ENCODE measurements around the gene KRTAP10-2. TPM values are rescaled to one million over a fixed set of nuclear protein-coding genes. Genes with fewer than 3 reads are reported as not detected.
"Not testable (repeated sequence)": the region's sequence is repeated elsewhere in the genome, so short reads cannot be mapped to it uniquely, and the experiment has no call there.

The KRTAP10-2 gene
- total and polyA plus RNA-seq, 7 donors, result not detected

DNA sequence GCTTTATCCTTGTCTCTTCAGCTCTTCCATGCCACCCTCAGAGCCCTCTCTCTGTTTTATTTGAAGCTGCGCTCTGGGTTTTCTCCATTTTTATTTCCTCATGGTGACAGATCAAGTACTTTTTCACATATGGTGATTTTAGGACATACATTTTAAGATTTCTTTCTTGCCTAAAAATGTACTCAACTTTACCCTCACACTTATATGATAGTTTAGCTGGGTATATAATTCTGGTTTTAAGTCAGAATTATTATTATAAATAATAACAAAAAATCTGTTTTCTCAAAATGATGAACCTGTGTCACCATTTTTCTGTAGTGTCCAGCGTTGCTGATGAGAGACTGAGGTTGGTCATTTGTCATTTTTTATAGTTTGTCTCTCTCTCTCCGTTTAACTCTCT lies 29.9 kb upstream of the KRTAP10-2 start:
- H3K36me3 ChIP-seq (ENCODE audit: insufficient read depth in 1 of 2, low read depth in 1 of 2), result no peaks in the 10 kb centered on the region
- DNase-seq (no peak), ATAC-seq (no peak)
- TF ChIP-seq, protein P1, sequence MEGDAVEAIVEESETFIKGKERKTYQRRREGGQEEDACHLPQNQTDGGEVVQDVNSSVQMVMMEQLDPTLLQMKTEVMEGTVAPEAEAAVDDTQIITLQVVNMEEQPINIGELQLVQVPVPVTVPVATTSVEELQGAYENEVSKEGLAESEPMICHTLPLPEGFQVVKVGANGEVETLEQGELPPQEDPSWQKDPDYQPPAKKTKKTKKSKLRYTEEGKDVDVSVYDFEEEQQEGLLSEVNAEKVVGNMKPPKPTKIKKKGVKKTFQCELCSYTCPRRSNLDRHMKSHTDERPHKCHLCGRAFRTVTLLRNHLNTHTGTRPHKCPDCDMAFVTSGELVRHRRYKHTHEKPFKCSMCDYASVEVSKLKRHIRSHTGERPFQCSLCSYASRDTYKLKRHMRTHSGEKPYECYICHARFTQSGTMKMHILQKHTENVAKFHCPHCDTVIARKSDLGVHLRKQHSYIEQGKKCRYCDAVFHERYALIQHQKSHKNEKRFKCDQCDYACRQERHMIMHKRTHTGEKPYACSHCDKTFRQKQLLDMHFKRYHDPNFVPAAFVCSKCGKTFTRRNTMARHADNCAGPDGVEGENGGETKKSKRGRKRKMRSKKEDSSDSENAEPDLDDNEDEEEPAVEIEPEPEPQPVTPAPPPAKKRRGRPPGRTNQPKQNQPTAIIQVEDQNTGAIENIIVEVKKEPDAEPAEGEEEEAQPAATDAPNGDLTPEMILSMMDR (IDR thresholded peaks at IDR 0.05), result no peak
- H3K27me3 ChIP-seq (ENCODE audit: insufficient read depth in 3 of 3, low read length in 2 of 3), result peaks cover 7 to 45% (median 16%) of the 10 kb centered on the region in 3 donors
- no peaks in the 10 kb centered on the region for H3K4me1 ChIP-seq
- H3K4me3 ChIP-seq, result no peak overlapping the region
- H3K27ac ChIP-seq, result no peak overlapping the region
- H3K9me3 ChIP-seq, result peaks cover 13% of the 10 kb centered on the region
- intact Hi-C loops (cut with DNase I), result no loop called here
- 84 to 94% (median 88%) methylated on average over 3 of the region's 3 CpGs for WGBS, 3 donors

DNA sequence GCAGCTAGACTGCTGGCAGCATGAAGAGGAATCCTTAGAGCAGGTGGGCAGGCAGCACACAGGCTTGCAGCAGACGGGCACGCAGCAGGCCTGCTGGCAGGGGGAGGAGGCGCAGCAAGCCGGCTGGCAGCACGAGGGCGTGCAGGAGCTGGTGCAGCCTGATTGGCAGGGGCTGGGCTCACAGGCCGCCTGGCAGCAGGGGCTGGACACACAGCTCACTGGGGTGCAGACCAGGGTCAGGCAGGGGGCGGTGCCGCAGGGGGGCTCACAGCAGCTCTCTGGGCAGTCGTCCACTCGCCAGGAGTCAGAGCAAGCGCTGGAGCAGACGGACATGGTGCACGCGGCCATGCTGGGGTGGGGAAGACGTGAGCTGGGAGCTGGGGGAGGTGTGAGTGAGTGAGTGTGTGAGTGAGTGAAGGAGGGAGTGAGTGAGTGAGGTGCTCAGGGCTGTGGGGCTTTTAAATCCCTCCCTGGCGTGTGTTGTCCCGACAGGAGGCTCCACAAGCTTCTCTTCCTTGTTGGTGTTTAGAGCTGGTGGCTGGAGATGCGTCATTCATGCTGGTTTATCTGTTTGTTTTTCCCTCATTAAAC lies 29.0 kb upstream of the KRTAP10-2 start, which contains the start of gene KRTAP10-5:
Gene KRTAP10-5 (minus strand): TSS at position 374 of the 591 bp plus-strand sequence. CDS start 26 bp downstream, at position 348.
- H3K36me3 ChIP-seq (ENCODE audit: insufficient read depth in 1 of 2, low read depth in 1 of 2); DNase-seq; intact Hi-C loops (cut with DNase I); H3K4me1 ChIP-seq; H3K4me3 ChIP-seq; H3K27ac ChIP-seq; ATAC-seq: not testable (repeated sequence)
- Histone ChIP-seq H3K9me3 (peaks cover 13% of the 10 kb centered on the region), H3K27me3 (ENCODE audit: insufficient read depth in 3 of 3, low read length in 2 of 3) (peaks cover 7 to 44% (median 13%) of the 10 kb centered on the region in 3 donors)
- 16 to 28% (median 26%) methylated on average over 17 to 19 of the region's 19 CpGs for WGBS, 3 donors

DNA sequence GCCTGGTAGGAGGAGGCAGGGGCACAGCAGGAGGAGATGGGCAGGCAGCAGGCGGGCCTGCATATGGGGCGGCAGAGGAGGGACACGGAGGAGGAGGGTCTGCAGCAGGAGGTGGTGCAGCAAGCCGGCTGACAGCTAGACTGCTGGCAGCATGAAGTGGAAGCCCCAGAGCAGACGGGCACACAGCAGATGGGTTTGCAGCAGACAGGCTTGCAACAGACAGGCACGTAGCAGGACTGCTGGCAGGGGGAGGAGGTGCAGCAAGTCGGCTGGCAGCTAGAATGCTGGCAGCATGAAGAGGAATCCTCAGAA lies 28.5 kb upstream of the KRTAP10-2 start:
- Histone ChIP-seq H3K4me3 (no peak overlapping the region), H3K9me3 (peaks cover 13% of the 10 kb centered on the region), H3K4me1 (no peaks in the 10 kb centered on the region), H3K36me3 (ENCODE audit: insufficient read depth in 1 of 2, low read depth in 1 of 2) (no peaks in the 10 kb centered on the region), H3K27me3 (ENCODE audit: insufficient read depth in 3 of 3, low read length in 2 of 3) (peaks cover 7 to 46% (median 12%) of the 10 kb centered on the region in 3 donors), H3K27ac (no peak overlapping the region)
- intact Hi-C loops (cut with DNase I), result no loop called here
- DNase-seq, result no peak
- ATAC-seq, result no peak
- TF ChIP-seq, protein P1 (IDR thresholded peaks at IDR 0.05), result no peak
- 24 to 42% (median 40%) methylated on average over 7 of the region's 7 CpGs for WGBS, 3 donors

DNA sequence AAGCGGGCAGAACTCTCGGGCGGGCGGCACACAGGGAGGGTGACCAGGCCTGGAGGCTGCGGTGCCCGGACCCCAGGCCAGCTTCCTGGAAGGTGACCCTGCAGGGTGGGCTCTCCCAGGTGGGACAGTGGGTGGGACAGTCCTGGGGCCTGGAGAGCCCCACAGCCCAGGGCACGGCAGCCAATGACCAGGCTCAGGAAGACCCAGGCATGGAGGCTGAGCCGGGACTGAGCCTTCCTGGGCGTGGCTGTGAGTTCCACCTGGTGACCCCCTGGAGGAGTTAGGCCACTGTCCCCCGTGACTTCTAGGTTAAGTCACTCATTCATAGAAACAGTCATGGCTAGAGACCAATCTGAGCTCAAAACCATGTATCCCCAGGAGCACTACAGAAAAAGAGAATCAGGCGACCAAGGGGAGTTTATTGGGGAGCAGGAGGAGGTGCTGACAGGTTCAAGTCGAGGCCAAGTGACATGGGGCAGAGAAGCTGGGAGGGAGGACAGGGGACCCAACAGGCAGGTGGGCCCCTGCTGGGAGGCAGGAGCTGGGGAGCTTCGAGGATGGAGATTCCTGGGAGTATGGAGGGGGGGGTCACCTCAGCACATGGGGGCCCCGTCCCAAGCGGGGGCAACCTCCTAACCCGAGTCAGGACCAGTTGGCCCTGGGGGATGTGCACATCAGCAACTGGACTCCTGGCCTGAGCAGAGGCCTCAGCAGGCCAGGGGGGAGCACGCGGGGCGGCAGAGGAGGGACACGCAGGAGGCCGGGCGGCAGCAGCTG lies 27.9 kb upstream of the KRTAP10-2 start:
- intact Hi-C loops (cut with DNase I), result no loop called here
- Histone ChIP-seq H3K27ac (no peak overlapping the region), H3K36me3 (ENCODE audit: insufficient read depth in 1 of 2, low read depth in 1 of 2) (no peaks in the 10 kb centered on the region), H3K4me3 (no peak overlapping the region), H3K9me3 (peaks cover 13% of the 10 kb centered on the region), H3K4me1 (no peaks in the 10 kb centered on the region), H3K27me3 (ENCODE audit: insufficient read depth in 3 of 3, low read length in 2 of 3) (peaks cover 5 to 47% (median 12%) of the 10 kb centered on the region in 3 donors)
- DNase-seq, result no peak
- 48 to 62% (median 55%) methylated on average over 22 of the region's 22 CpGs for WGBS, 3 donors
- TF ChIP-seq, protein P1 (IDR thresholded peaks at IDR 0.05), result no peak
- no peak for ATAC-seq

DNA sequence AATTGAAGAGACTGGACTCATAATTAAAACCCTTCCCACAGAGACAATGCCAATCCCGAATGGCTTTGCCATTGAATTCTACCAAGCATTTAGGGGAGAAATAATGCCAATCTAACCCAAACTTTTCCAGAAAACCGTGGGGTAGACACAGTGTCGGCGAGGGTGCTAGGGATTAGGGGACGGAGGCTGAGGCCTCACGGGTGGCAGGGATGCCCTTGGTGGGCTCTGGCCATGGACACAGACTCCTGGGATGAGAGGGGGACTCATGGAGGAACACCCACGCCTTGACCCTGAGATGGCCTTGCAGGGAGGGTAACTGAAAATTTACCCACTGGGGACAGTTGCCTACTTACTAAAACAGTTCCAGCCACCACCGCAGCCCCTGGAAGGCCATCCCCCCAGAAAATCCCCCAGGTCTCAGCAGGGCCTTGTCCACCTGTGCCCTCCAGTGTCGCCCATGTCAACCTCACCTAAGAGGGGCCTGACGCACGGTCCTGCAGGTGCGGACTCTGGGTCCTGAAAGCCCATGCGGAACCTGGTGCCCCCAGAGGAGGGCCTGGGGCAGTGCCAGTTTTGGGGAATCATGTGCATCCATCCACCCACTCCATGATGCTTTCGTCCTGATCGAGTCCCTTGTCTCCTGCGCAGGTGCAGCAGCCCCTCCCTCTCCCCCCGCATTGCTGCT lies 27.2 kb upstream of the KRTAP10-2 start:
- no peak for DNase-seq
- intact Hi-C loops (cut with DNase I), result no loop called here
- Histone ChIP-seq H3K27ac (no peak overlapping the region), H3K36me3 (ENCODE audit: insufficient read depth in 1 of 2, low read depth in 1 of 2) (no peaks in the 10 kb centered on the region), H3K4me1 (no peaks in the 10 kb centered on the region), H3K4me3 (no peak overlapping the region), H3K9me3 (peaks cover 13% of the 10 kb centered on the region), H3K27me3 (ENCODE audit: insufficient read depth in 3 of 3, low read length in 2 of 3) (peaks cover 0 to 48% (median 9%) of the 10 kb centered on the region in 3 donors)
- no peak for ATAC-seq
- TF ChIP-seq, protein P1 (IDR thresholded peaks at IDR 0.05), result no peak
- 88 to 93% (median 91%) methylated on average over 15 to 17 of the region's 17 CpGs for WGBS, 3 donors
